Duodenal mucosa (tissue), 2 donors: Measurements from ENCODE around the gene ZBP1.

Source experiments
- H3K27ac ChIP-seq: one replicate; pipeline ENCODE4 v1.7.0; 2013; ENCODE audit warnings: low read depth, low read length
- H3K27me3 ChIP-seq, 2 donors: one replicate each; pipeline ENCODE4 v1.7.0; 2013; ENCODE audit warnings: low read length in 2 of 2, control low read depth in 1 of 2; ENCODE audit not compliant: insufficient read depth in 2 of 2, control insufficient read depth in 1 of 2
- H3K36me3 ChIP-seq, 2 donors: one replicate each; pipeline ENCODE4 v1.7.0; 2013; ENCODE audit warnings: low read length in 2 of 2, control low read depth in 1 of 2; ENCODE audit not compliant: insufficient read depth in 2 of 2, control insufficient read depth in 1 of 2
- H3K4me1 ChIP-seq, 2 donors: one replicate each; pipeline ENCODE4 v1.7.0; 2013; ENCODE audit warnings: low read length in 2 of 2, control low read depth in 1 of 2; ENCODE audit not compliant: insufficient read depth in 2 of 2, control insufficient read depth in 1 of 2
- H3K4me3 ChIP-seq, 2 donors: one replicate each; pipeline ENCODE4 v1.7.0; 2013; ENCODE audit warnings: low read length in 2 of 2, low read depth in 1 of 2
- H3K9ac ChIP-seq, 2 donors: one replicate each; pipeline ENCODE4 v1.7.0; 2013; ENCODE audit warnings: low read length in 2 of 2, low read depth in 1 of 2
- H3K9me3 ChIP-seq, 2 donors: one replicate each; pipeline ENCODE4 v1.7.0; 2013; ENCODE audit warnings: low read length in 2 of 2, control low read depth in 1 of 2; ENCODE audit not compliant: control insufficient read depth in 1 of 2

Gene ZBP1

DNA sequence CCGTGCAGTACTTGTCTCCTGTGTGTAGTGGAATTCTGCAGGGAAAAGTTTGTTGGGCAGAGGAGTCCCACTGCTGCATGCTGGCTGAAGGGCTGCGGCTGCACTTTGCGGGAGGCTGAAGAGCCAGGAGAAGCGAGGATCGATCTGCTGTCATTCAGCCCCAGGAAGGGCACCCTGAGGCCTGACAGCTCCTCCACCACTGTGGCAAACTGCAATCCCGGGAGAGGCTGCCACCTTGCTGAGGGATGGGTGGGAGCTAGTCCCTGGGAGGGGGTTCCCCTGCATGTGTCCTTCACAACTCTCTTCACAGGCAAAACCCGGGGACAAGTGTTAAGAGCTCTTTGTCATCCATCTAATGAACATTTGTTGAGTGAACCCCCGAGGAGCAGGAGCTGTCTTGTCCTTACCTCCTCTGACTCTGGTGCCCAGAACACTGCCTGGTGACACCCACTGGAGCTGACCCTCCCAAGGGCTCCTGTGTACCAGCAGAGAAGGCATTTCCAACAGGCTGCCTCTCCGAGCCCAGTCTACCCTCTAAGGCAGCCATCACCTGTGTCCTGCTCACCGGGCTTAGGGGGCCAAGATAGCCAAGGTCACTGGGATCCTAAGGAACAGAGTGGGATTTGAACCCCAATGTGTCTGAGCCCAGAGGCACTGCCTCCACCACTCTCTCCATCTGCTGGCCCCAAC is 41.6 kb downstream of the ZBP1 start:
- Histone ChIP-seq H3K9me3 (no peaks in the 10 kb centered on the region), H3K4me1 (peaks cover 44 to 47% of the 10 kb centered on the region in 2 donors), H3K4me3 (no peak overlapping the region), H3K9ac (no peak overlapping the region), H3K27me3 (peaks cover 0 to 2% of the 10 kb centered on the region in 2 donors), H3K36me3 (no peaks in the 10 kb centered on the region), H3K27ac (no peak overlapping the region)

DNA sequence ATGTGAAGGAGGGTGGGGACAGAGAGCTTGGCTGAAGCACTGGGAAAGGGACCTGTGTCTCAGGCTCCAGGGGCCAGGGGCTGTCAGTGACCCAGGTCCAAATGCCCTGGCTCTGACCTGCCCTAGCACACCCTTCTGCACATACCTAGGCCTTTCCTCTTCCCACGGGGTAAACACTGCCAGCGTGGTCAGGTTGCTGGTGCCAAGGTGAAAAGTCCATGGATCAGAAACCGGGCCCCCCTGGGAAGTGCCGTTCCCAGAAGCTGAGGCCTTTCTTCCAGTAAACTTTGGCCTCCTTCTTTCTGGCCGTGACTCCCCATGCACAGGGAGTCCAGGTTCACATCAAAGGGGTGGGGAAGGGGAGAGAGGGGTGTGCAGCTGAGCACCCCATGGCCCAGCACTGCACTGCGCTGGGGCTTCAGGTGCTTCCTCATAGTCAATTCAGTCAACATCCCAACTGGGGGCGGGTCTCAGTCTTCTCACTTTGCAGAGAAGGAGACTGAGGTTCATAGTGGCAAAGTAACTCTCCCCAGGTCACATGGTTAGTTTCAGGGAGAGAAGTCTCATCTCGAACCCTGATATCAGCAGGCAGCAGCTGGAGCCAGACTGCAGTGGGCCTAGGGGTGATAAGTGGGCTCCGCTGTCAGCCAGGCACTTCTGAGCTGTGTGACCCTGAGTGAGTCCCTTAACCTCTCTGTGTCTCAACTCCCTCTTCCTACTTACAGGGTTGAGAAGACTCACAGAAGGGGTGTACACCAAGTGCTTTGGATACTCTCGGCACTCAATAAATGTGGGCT is 42.3 kb downstream of the ZBP1 start:
- Histone ChIP-seq H3K27ac (no peak overlapping the region), H3K9me3 (no peaks in the 10 kb centered on the region), H3K27me3 (no peaks in the 10 kb centered on the region)

DNA sequence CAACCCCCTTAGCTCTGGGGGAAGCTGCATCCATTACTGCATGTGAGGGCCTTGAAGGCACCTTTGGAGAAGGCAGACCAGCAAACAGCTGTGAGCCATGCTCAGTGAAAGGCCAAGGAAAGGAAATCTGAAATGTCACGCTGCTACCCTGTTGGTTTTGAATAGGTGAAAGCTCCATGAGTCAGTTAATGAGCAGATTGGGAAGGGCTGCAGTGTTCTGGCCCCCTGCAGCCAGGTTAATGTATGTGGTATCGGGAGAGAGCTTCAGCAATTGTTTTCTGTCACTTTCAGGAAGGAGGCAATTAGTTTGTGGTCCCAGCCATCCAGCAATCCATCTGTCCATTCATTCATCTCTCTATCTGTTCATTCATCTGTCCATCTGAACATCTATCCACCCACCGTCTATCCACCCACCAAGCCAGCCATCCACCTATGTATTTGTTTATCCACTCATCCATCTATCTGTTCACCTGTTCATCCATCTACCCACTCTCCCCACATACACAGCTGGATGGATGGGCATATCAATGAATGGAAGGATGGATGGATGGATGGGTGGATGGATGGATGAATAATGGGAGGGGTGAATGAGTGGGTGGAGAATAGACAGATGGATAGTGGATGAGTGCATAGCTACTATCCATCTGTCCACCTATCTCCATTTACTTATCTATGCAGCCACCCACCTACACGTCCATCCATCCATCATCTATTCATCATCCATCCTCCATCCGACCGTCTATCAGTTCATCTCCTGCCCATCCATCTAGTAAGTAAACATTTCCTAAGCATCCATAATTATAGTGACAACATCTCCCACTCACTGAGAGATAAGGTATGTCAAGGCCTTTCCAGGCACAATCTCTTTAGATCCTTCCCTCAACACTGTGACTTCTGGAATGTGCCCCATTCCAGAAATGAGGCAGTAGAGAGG is 43.3 kb downstream of the ZBP1 start:
- no peaks in the 10 kb centered on the region for H3K36me3 ChIP-seq
- no peaks in the 10 kb centered on the region for H3K27me3 ChIP-seq
- no peak overlapping the region for H3K9ac ChIP-seq
- no peaks in the 10 kb centered on the region for H3K9me3 ChIP-seq
- no peak overlapping the region for H3K27ac ChIP-seq
- no peak overlapping the region for H3K4me3 ChIP-seq
- peaks cover 36 to 43% of the 10 kb centered on the region in 2 donors for H3K4me1 ChIP-seq

More for the DNA sequence above, 42.3 kb downstream of the ZBP1 start:
- Histone ChIP-seq H3K36me3 (no peaks in the 10 kb centered on the region), H3K4me1 (peaks cover 42 to 47% of the 10 kb centered on the region in 2 donors), H3K4me3 (no peak overlapping the region), H3K9ac (no peak overlapping the region)

DNA sequence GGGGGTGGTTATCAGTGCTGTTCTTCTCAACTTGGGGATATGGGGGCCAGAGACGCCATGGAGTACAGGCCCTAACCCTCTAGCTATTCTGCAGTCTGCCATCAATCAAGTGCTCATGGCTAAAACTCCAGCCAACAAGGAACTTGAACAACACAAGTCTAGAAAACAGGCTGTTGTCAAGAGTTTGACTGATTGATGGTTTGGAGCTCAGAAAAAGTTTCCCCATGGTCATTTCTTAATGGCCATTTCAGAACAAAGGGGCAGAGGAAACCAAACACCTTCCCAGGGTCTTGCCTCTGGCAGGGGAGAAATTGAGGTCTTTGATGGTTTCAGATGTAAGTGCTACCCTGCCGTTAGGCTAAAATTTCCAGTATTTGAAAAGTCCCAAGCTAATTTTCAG is 44.2 kb downstream of the ZBP1 start:
- Histone ChIP-seq H3K27ac (no peak overlapping the region), H3K4me3 (no peak overlapping the region), H3K9ac (no peak overlapping the region), H3K4me1 (peaks cover 28 to 35% of the 10 kb centered on the region in 2 donors), H3K36me3 (no peaks in the 10 kb centered on the region), H3K27me3 (no peaks in the 10 kb centered on the region), H3K9me3 (no peaks in the 10 kb centered on the region)

DNA sequence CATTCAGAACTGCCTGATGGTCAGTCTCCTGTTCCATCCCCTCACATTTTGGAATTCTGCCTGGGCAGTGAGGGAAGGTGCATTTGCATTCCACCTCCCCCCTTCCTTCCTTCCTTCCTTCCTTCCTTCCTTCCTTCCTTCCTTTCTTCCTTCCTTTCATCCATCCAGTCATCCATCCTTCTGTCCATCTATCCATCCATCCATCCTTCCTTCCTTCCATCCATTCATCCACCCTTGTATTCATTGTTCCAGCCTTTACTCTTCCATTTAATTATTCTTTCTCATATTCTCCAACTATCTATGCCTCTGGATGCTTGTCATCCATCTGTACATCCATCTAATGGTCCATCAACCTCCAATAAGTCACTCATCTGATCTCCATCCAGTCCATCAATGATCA is 45.3 kb downstream of the ZBP1 start:
- no peaks in the 10 kb centered on the region for H3K9me3 ChIP-seq
- H3K4me1 ChIP-seq, result peaks cover 18 to 32% of the 10 kb centered on the region in 2 donors
- no peaks in the 10 kb centered on the region for H3K27me3 ChIP-seq
- H3K4me3 ChIP-seq, result no peak overlapping the region
- H3K9ac ChIP-seq, result no peak overlapping the region
- H3K36me3 ChIP-seq, result no peaks in the 10 kb centered on the region
- H3K27ac ChIP-seq, result no peak overlapping the region

DNA sequence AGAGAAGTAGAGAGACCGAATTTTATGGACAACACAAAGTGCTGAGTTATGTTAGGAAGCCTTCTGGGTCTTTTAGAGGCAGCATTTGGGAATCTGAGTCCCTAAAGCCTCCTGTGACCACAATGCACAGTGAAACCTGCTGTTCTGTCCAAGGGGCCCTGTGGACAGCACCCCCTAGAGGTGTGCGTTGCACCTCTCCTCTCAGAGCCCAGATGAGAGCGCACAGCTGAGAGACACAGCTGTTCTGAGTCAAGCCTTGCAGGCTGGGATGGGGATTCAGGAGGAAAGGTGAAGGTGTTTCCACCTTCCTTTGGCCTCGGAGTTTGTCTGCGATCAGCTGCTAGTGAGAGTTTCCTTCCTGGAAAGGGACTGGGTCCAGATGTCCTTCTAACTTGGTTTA is 46.3 kb downstream of the ZBP1 start:
- Histone ChIP-seq H3K27me3 (no peaks in the 10 kb centered on the region), H3K27ac (no peak overlapping the region), H3K9ac (no peak overlapping the region), H3K4me1 (peaks cover 18 to 24% of the 10 kb centered on the region in 2 donors), H3K9me3 (no peaks in the 10 kb centered on the region), H3K4me3 (no peak overlapping the region), H3K36me3 (no peaks in the 10 kb centered on the region)

DNA sequence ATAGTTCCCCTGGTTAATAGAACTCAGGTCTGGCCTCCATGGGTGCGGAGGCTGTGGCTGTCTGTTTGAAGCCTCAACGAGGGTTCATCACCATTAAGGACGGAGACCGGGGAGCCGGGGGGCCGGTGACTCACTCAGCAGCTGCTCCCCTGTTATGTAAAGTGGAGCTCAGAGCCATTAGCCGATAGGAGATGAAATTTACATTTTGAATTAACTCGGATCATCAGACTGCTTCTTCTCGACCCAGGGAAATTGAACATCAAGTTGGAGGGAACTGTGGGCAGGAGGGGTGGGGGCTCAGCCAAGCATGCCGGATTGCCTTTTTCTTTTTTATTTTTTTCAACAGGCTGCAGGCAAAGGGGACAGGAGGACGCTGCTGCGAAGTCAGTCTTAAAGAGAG is 47.0 kb downstream of the ZBP1 start:
- H3K36me3 ChIP-seq, result no peaks in the 10 kb centered on the region
- H3K9me3 ChIP-seq, result no peaks in the 10 kb centered on the region
- peaks cover 15 to 21% of the 10 kb centered on the region in 2 donors for H3K4me1 ChIP-seq
- no peaks in the 10 kb centered on the region for H3K27me3 ChIP-seq
- no peak overlapping the region for H3K4me3 ChIP-seq
- no peak overlapping the region for H3K9ac ChIP-seq
- H3K27ac ChIP-seq, result no peak overlapping the region

DNA sequence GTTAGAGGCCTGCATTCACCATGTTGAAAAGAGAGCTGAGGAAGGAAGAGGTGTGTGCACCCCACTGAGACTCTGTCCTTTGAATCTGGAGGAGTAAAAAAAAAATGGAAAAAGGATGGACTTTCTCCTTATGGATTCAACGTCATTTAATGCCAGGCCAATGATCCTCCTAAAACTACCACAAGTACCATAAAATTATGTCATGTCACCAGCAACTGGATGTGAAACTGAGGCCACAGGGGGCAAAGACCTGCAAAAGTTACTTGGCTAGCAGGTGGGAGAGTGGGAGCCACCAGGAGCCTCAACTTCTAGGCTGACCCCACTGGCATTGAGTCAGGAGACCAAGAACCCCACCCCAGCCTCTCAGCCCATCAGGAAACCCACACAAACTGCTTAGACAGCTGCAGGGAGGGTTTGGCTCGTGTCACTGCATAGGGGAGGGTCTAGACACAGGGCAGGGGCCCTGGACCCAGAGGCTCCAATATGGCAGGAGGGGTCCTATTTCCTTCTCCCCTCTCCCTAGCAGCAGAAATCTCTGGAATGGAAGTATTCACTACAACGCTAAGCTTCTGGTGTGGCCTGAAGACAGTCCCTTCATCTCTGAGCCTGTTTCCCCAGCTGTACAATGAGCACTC is 48.3 kb downstream of the ZBP1 start:
- Histone ChIP-seq H3K4me1 (peaks cover 7 to 8% of the 10 kb centered on the region in 2 donors), H3K27ac (no peak overlapping the region), H3K36me3 (no peaks in the 10 kb centered on the region), H3K27me3 (no peaks in the 10 kb centered on the region), H3K9me3 (no peaks in the 10 kb centered on the region), H3K9ac (no peak overlapping the region), H3K4me3 (no peak overlapping the region)

DNA sequence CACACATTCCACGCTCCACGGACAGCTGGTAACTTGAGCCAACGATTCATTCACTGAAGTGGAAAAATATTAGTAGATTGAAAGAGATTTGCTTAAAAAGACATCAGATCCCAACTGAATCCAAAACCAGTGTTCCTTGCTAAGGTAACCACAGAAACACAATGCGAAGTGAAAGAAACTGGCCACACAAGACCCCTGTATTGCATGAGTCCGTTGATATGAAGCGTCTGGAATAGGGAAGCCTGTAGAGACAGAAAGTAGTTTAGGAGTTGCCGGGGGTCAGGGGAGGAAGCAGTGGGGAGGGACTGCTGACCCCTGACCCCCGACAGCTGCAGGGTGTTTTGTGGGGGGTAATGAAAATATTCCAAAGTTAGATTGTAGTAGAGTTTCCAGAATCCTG is 49.3 kb downstream of the ZBP1 start:
- H3K9me3 ChIP-seq, result no peaks in the 10 kb centered on the region
- no peaks in the 10 kb centered on the region for H3K27me3 ChIP-seq
- peaks cover 7% of the 10 kb centered on the region in 2 donors for H3K4me1 ChIP-seq
- H3K36me3 ChIP-seq, result peaks cover 0 to under 1% of the 10 kb centered on the region in 2 donors
- no peak overlapping the region for H3K9ac ChIP-seq
- no peak overlapping the region for H3K4me3 ChIP-seq
- no peak overlapping the region for H3K27ac ChIP-seq
